Measurements from ENCODE around the gene PPP2R5D. TPM values are rescaled to one million over a fixed set of nuclear protein-coding genes. Genes with fewer than 3 reads are reported as not detected.
A peak's percentile ranks its signal among the peaks of the same experiment; 100 is the strongest.

PPP2R5D gene
- total RNA-seq, 4 donors from 2014 or later: 28.7 to 43.8 (median 36.4) TPM

GRCh38 chr6:42973926-42974325 lies 10.4 kb upstream of the PPP2R5D start:
- no peak overlapping the region for H3K4me3 ChIP-seq
- intact Hi-C loops (cut with DNase I; ENCODE audit: low total_unique reads): no loop called here
- H3K27me3 ChIP-seq: no peaks in the 10 kb centered on the region
- TF ChIP-seq CTCF (IDR thresholded peaks at IDR 0.05) (no peak), POLR2A (IDR thresholded peaks at IDR 0.05) (no peak)
- H3K4me1 ChIP-seq: peaks cover 0 to 7% of the 10 kb centered on the region in 2 donors
- H3K36me3 ChIP-seq: no peaks in the 10 kb centered on the region
- H3K27ac ChIP-seq: no peak overlapping the region
- no peaks in the 10 kb centered on the region for H3K9me3 ChIP-seq
- no peak for DNase-seq

- TF ChIP-seq CTCF (IDR thresholded peaks at IDR 0.05) (no peak), POLR2A (IDR thresholded peaks at IDR 0.05) (no peak)
- Histone ChIP-seq H3K4me3 (no peak overlapping the region), H3K4me1 (peaks cover 0 to 7% of the 10 kb centered on the region in 2 donors), H3K36me3 (no peaks in the 10 kb centered on the region), H3K27ac (no peak overlapping the region), H3K9me3 (no peaks in the 10 kb centered on the region), H3K27me3 (no peaks in the 10 kb centered on the region)
- DNase-seq: no peak
- intact Hi-C loops (cut with DNase I; ENCODE audit: low total_unique reads): no loop called here
Observed at GRCh38 chr6:42974919-42975505, 9.4 kb upstream of the PPP2R5D start.

- H3K4me1 ChIP-seq: peaks cover 0 to 7% of the 10 kb centered on the region in 2 donors
- intact Hi-C loops (cut with DNase I; ENCODE audit: low total_unique reads): no loop called here
Observed at GRCh38 chr6:42978487-42978838, 5.9 kb upstream of the PPP2R5D start.

GRCh38 chr6:42978839-42979522 lies 5.4 kb upstream of the PPP2R5D start, which contains the start of gene PEX6:
Gene PEX6 (minus strand): TSS chr6:42979181. CDS start chr6:42979150, 31 bp downstream.
- Histone ChIP-seq H3K36me3 (no peaks in the 10 kb centered on the region), H3K27me3 (no peaks in the 10 kb centered on the region), H3K27ac (peak within 1 kb of the TSS; percentile 83 to 87), H3K9me3 (no peaks in the 10 kb centered on the region), H3K4me1 (peaks cover 0 to 7% of the 10 kb centered on the region in 2 donors), H3K4me3 (peak within 1 kb of the TSS; percentile 65 to 92)
- intact Hi-C loops (cut with DNase I; ENCODE audit: low total_unique reads): no loop called here
- TF ChIP-seq POLR2A (IDR thresholded peaks at IDR 0.05): peak in 1 of 2 donors; percentile 42
- TF ChIP-seq CTCF (IDR thresholded peaks at IDR 0.05): no peak
- peak; percentile 78 to 86 for DNase-seq

More at GRCh38 chr6:42978487-42978838, 5.9 kb upstream of the PPP2R5D start:
- Histone ChIP-seq H3K9me3 (no peaks in the 10 kb centered on the region), H3K27me3 (no peaks in the 10 kb centered on the region), H3K27ac (peak overlapping the region; percentile 83 to 87), H3K4me3 (peak overlapping the region; percentile 65 to 92), H3K36me3 (no peaks in the 10 kb centered on the region)
- peak in 1 of 2 donors; percentile 27 for DNase-seq
- TF ChIP-seq CTCF (IDR thresholded peaks at IDR 0.05) (no peak), POLR2A (IDR thresholded peaks at IDR 0.05) (no peak)

GRCh38 chr6:42979523-42980177 lies 4.7 kb upstream of the PPP2R5D start:
- Histone ChIP-seq H3K27me3 (no peaks in the 10 kb centered on the region), H3K4me1 (peaks cover 0 to 7% of the 10 kb centered on the region in 2 donors), H3K36me3 (no peaks in the 10 kb centered on the region), H3K4me3 (peak overlapping the region; percentile 65 to 92), H3K9me3 (no peaks in the 10 kb centered on the region), H3K27ac (peak overlapping the region; percentile 83 to 87)
- TF ChIP-seq POLR2A (IDR thresholded peaks at IDR 0.05) (no peak), CTCF (IDR thresholded peaks at IDR 0.05) (no peak)
- intact Hi-C loops (cut with DNase I; ENCODE audit: low total_unique reads): loop anchor here (10.0 kb wide), 1 partner anchor 55 kb away; the partner anchor contains the start of gene CNPY3
- DNase-seq: no peak

Measured in uterus (tissue), 4 donors.